Neuron (in vitro differentiated cells): ENCODE measurements around the gene RPS6KA5.
"Not testable (repeated sequence)": the region's sequence is repeated elsewhere in the genome, so short reads cannot be mapped to it uniquely, and the experiment has no call there.

Experiments used
- H2AFZ ChIP-seq: one replicate; pipeline ENCODE4 v1.6.1; 2013; ENCODE audit warnings: low read depth, mild to moderate bottlenecking, inconsistent platforms, low read length, moderate library complexity
- H3K27me3 ChIP-seq: one replicate; pipeline ENCODE4 v1.6.1; 2013; ENCODE audit warnings: low read length; ENCODE audit not compliant: insufficient read depth
- H3K36me3 ChIP-seq: one replicate; pipeline ENCODE4 v1.6.1; 2013; ENCODE audit warnings: low read length; ENCODE audit not compliant: insufficient read depth
- H3K4me1 ChIP-seq: one replicate; pipeline ENCODE4 v1.6.1; 2013; ENCODE audit warnings: low read length; ENCODE audit not compliant: insufficient read depth
- H3K4me3 ChIP-seq: 2 replicates; pipeline ENCODE4 v1.5.1; 2013; ENCODE audit warnings: mild to moderate bottlenecking, low read length, moderate library complexity
- H3K9me3 ChIP-seq: one replicate; pipeline ENCODE4 v1.6.1; 2013; ENCODE audit warnings: low read length

Gene RPS6KA5

DNA sequence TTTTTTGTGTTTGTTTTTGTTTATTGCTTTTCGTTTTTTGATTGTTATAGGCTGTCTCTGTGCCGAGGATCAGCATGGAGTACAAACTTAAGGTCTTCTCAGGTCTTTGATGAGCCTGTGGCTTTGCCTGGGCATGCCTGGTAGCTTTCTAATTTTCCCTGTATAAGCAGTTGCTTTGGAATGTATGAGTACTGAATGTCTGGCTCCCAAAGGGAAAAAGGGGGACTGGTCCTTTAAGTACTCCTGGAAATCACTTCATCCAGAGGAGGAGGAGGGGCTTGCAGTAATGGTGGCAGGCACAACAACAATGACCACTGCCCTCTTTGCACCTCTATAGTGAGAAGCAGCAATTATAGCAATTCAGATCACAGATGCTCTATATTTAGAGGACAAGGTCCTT lies 176.7 kb downstream of the RPS6KA5 start:
- H3K27me3 ChIP-seq: no peaks in the 10 kb centered on the region
- H2AFZ ChIP-seq: no peak overlapping the region
- no peak overlapping the region for H3K4me3 ChIP-seq
- peaks cover 10% of the 10 kb centered on the region for H3K9me3 ChIP-seq
- H3K4me1 ChIP-seq: no peaks in the 10 kb centered on the region
- H3K36me3 ChIP-seq: no peaks in the 10 kb centered on the region

DNA sequence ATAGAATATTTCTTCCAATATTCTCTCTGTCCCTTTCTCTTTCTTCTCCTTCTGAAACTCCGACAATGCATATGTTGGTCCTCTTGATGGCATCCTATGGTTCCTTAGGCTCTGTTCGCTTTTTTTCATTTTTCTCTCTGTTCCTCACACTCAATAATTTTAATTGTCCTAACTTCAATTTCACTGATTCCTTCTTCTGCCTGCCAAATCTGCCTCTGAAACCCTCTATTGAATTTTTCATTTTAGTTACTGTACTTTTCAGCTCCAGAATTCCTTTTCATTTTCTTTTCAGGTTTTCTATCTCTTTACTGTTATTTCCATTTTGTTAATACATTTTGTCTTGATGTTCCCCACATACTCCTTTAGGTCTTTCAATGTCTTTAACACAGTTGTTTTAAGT lies 177.2 kb downstream of the RPS6KA5 start:
- H3K9me3 ChIP-seq: peaks cover 10% of the 10 kb centered on the region
- H2AFZ ChIP-seq: no peak overlapping the region
- H3K4me1 ChIP-seq: no peaks in the 10 kb centered on the region
- no peak overlapping the region for H3K4me3 ChIP-seq
- no peaks in the 10 kb centered on the region for H3K27me3 ChIP-seq
- no peaks in the 10 kb centered on the region for H3K36me3 ChIP-seq

DNA sequence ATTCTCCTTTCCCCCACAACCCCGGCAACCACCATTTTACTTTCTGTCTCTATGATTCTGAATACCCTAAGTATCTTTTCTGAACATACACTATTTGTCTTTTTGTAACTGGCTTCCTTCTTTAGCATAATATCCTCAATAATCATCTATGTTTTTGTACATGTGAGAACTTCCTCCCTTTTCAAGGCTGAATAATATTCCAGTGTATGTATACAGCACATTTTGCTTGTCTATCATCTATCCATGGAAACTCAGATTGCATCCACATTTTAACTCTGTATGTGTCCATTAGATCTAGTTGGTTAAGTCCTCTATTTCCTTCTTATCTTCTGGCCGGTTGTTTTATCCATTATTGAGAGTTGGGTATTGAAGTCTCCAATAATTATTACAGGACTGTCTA lies 180.2 kb downstream of the RPS6KA5 start:
- Histone ChIP-seq H2AFZ (no peak overlapping the region), H3K9me3 (peaks cover 10% of the 10 kb centered on the region), H3K36me3 (no peaks in the 10 kb centered on the region), H3K27me3 (no peaks in the 10 kb centered on the region), H3K4me3 (no peak overlapping the region), H3K4me1 (no peaks in the 10 kb centered on the region)

DNA sequence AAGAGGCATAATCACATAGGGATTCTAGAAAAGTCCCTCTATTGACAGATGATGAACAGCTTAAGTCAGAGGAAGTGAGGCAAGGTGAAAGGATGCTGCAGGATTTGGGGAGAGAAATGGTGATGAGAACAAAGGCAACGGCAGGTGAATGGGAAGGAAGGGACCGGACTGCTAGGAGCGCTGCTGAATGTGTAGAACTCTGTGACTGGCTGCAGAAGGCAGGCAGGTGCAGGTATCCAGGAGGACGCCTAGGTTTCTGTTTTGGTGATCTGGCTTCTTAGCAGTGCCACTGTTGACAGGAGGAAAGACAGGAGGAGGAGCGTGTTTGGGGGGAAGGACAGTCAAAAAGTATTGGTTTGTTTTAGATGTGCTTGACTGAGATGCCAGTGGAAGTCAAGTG lies 185.8 kb downstream of the RPS6KA5 start:
- no peaks in the 10 kb centered on the region for H3K27me3 ChIP-seq
- H3K4me1 ChIP-seq: peaks cover 29% of the 10 kb centered on the region
- H3K4me3 ChIP-seq: no peak overlapping the region
- no peaks in the 10 kb centered on the region for H3K36me3 ChIP-seq
- H2AFZ ChIP-seq: no peak overlapping the region
- no peaks in the 10 kb centered on the region for H3K9me3 ChIP-seq

DNA sequence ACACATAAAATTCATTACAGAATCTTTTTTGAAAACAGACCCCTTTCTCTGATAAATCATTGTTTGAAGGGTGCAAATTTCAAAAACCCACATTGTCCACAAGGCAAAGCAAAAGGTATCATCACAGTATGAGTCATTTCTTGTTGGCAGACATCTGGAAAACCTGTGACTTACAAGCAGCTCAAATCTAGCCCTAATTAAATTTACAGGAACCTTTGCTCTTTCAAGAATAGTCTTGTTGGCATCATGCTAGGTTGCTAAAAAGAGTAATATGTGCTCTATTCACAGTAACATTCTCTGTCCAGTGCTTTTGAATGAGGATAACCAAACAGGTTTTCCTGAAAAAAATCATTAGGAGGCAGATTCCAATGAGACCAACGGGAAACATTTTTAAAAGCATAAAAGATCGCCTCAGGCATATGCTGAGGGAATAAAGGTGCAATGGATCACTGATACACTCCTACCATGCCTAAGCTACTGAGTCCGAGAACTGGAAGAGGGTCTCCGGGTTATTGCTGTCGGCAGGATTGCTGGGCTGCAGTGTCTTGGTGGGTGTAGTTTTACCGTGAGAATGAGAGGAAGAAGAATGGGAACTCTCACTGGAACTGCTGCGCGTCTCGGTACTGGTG lies 188.7 kb downstream of the RPS6KA5 start:
- Histone ChIP-seq H3K36me3 (no peaks in the 10 kb centered on the region), H3K27me3 (no peaks in the 10 kb centered on the region), H3K4me3 (no peak overlapping the region), H2AFZ (no peak overlapping the region), H3K4me1 (peaks cover 30% of the 10 kb centered on the region), H3K9me3 (no peaks in the 10 kb centered on the region)

DNA sequence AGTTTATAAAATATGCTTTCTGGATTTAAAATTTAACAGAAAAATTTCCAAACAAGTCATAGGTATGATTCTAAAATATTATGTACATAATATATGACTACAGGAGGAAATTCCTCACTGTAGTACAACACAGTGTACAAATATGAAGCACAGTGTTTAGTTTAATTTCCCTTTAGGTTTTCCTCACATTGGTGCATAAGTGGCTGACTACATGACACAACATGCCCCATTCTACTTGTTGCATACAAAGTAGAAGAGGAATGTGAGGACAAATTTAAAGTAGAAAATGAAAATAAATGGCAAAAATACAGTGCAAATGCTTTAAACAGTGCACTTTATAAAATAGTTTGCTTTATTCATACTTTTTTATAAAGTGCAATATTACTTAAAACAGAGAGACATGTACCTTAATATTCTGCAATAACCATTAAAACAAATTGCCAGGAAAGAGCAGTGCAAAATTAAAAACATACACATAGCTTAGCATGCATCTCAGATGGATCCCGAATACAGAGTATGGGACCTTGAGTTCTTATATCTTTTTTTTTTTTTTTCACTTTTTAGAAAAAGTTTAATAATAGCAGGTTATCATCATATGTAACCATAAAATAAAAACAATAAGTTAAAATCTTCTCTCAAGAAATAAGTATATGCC lies 189.4 kb downstream of the RPS6KA5 start:
- Histone ChIP-seq H3K4me1 (peaks cover 30% of the 10 kb centered on the region), H2AFZ (no peak overlapping the region), H3K27me3 (no peaks in the 10 kb centered on the region), H3K4me3 (no peak overlapping the region), H3K9me3 (no peaks in the 10 kb centered on the region), H3K36me3 (no peaks in the 10 kb centered on the region)

DNA sequence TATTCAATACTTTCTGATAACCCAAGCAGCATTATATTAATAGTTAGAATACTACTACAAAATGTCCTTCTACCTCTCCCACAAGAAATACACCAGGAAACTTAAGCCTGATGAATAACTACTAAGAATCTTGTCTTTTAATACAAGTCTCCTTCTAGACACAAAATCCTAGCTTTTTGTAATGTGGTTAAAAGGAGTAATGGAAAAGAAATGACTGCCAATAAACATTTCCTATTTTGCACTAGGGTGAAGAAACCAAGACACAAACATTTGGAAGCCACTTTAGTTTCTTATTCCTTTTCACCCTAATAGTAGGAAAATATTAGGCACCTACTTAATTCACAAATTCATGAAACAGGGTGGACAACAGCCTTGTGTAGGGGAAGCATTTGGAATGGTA lies 192.9 kb downstream of the RPS6KA5 start:
- Histone ChIP-seq H2AFZ (no peak overlapping the region), H3K27me3 (no peaks in the 10 kb centered on the region), H3K36me3 (no peaks in the 10 kb centered on the region), H3K9me3 (no peaks in the 10 kb centered on the region), H3K4me3 (no peak overlapping the region), H3K4me1 (peaks cover 24% of the 10 kb centered on the region)

DNA sequence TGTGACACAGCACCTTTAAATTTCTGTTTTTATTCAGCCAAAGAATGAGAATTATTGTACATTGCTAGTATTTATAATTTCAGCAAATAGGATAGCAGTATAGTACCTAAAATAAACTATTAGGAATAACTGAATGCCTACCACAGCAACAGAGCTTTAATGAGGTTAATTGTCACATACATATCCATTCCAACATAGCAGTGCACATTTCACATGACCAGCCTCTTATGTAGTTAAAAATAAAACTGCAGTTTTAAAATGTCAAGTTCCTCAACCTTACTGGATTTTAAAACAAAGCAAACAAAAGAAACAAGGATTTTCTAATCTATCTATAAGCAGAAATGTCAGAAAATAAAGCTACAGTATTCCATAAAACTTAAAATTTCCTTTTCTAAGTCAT lies 193.6 kb downstream of the RPS6KA5 start:
- no peaks in the 10 kb centered on the region for H3K9me3 ChIP-seq
- H2AFZ ChIP-seq: no peak overlapping the region
- no peaks in the 10 kb centered on the region for H3K27me3 ChIP-seq
- no peaks in the 10 kb centered on the region for H3K36me3 ChIP-seq
- no peak overlapping the region for H3K4me3 ChIP-seq
- H3K4me1 ChIP-seq: peaks cover 19% of the 10 kb centered on the region

DNA sequence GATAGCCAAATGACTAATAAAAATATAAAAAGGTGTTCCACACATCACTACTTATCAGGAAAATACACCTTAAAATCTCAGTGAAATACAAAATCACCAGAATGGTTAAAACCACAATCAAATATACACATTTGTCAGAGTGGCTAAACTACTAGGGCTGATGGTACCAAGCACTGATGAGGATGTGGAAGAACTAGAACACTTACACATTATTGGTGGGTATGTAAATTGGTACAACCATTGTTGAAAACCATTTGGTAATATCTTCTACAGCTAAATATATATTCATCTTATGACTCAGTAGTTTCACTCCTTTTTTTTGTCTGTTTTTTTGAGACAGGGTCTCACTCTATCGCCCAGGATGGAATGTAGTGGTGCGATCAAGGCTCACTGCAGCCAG lies 195.7 kb downstream of the RPS6KA5 start:
- no peaks in the 10 kb centered on the region for H3K9me3 ChIP-seq
- H3K27me3 ChIP-seq: no peaks in the 10 kb centered on the region
- H3K4me1 ChIP-seq: peaks cover 2% of the 10 kb centered on the region
- H3K4me3 ChIP-seq: no peak overlapping the region
- H2AFZ ChIP-seq: no peak overlapping the region
- H3K36me3 ChIP-seq: no peaks in the 10 kb centered on the region

DNA sequence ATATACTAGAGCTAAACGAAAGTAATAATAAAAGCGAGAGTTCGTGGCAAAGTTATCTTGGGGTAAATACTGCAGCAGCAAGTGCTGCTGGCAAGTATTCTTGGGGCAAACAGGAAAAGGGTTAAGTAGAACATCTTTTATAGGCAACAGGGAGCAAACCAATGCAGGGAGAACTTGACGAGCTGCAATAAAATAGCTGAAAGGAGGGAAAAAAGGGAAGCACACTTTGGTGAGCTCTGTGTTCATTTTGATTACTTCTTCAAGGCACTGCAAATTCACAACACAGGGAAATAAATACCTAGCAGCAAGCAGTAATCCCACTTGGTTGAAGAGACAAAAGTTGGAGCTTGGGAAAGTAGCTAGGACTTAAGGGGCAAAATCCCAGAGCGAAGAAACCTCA lies 201.9 kb downstream of the RPS6KA5 start:
- Histone ChIP-seq H2AFZ (no peak overlapping the region), H3K4me1 (no peaks in the 10 kb centered on the region), H3K9me3 (no peaks in the 10 kb centered on the region), H3K27me3 (no peaks in the 10 kb centered on the region), H3K4me3 (no peak overlapping the region), H3K36me3 (no peaks in the 10 kb centered on the region)

DNA sequence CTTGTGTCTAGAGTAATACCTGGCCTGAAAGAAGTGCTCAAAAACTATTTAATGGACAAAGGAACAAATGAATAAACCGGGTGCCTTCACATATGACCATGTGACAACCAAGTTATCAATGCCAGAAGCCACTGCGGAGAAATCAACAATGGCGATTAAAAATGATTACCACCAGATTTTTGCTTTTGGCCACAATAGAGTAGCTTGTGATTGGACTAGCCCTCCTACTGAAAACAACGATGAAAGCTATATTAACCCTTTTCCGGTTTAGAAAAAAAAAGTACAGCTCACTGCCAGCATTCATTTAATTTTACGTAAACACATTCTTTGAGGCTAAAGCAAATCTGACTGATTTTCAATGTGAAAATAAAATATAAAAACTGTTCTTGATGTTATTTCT lies 202.6 kb downstream of the RPS6KA5 start:
- Histone ChIP-seq H3K4me1 (no peaks in the 10 kb centered on the region), H3K4me3 (no peak overlapping the region), H3K9me3 (no peaks in the 10 kb centered on the region), H3K36me3 (no peaks in the 10 kb centered on the region), H2AFZ (no peak overlapping the region), H3K27me3 (no peaks in the 10 kb centered on the region)

DNA sequence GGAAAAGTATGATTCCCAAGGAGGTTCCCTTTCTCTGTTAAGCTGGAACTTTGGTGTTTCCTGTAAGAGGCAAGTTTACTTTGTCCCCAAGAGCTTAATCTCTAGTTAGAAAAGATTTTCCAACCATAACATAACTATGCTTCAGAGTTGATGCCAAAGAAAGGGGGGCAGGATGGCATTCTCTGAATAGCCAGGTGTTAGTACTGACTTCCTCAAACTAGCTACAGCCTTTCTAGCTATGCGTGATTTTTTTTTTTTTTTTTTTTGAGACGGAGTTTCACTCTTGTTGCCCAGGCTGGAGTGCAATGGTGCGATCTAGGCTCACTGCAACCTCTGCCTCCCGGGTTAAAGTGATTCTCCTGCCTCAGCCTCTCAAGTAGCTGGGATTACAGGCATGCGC lies 204.3 kb downstream of the RPS6KA5 start:
- not testable (repeated sequence) for H3K27me3 ChIP-seq, H3K4me1 ChIP-seq, H3K4me3 ChIP-seq, H3K36me3 ChIP-seq, H3K9me3 ChIP-seq, H2AFZ ChIP-seq

DNA sequence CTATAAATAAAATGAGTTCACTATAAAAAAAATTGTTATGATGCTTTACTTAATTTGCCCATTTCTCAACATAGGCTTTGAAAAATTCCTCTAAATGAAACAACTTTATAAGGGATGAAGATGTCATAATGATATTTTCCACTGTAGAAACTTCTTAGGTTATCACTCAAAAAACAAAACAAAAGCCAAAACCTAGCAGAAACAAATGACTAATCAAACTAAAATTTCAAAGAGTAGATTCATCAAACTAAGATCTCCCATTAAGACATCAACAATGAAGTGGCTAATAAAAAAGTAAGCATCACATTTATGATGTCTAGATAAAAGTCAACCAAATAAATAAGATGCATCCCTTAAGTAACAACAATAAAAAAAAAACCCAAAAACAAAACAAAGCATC lies 207.3 kb downstream of the RPS6KA5 start:
- no peak overlapping the region for H2AFZ ChIP-seq
- H3K4me3 ChIP-seq: no peak overlapping the region
- H3K9me3 ChIP-seq: no peaks in the 10 kb centered on the region

More for the DNA sequence above, 207.3 kb downstream of the RPS6KA5 start:
- Histone ChIP-seq H3K27me3 (no peaks in the 10 kb centered on the region), H3K36me3 (no peaks in the 10 kb centered on the region), H3K4me1 (no peaks in the 10 kb centered on the region)
